Femur (tissue), 1 donor: ENCODE results near the gene PITPNM3.
"Not testable (repeated sequence)": the region's sequence is repeated elsewhere in the genome, so short reads cannot be mapped to it uniquely, and the experiment has no call there.

ENCODE experiments used
- DNase-seq: peaks from one replicate; pipeline ENCODE4 v3.0.0-alpha.2; 2017

PITPNM3 gene

DNA sequence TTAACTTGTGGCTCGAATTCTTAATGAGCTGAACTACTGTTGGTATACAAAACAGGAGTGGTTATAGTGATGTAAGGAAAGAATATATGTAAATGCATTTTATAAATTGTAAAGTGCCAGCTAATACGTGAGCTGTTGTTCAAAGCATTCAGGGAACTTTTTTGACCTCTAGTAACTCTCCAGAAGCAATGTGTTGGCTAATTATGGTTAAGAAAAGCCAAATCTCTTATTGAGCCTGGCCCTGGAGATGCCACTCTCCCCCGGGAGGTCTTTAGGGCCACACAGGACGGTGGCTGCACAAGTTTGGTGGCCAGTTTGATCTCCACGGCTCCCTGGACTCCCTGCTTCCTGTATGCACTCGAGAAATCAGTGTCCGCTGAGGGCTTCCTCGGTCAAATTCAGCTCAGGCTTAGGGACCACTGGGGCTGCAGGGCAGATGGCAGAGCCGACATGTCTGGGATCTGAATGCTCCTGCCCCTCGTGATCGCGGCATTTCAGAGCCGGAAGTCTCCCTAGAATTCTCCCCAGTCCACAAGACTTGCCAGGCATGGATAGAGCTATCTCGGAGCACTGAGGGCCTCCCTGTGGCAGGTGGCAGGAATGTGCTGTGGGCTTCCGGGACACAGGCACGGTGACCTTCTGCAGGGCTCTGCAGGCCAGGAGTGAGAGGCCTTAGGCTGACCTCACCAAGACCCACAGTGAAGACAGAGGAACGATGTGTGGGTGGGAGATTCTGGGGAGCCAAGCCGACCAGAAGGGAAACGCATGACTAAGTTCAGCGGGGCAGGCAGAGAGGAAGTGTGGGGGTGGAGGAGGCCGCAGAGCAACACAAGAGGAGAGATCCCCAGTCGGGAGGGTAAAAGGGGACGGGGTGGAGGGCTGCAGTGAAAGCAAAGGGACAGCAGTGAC lies 18.6 kb upstream of the PITPNM3 start:
- peak; percentile 64 for DNase-seq

GRCh38 chr17:6573982-6574686 lies 17.8 kb upstream of the PITPNM3 start:
- DNase-seq: no peak

GRCh38 chr17:6573495-6573894 lies 17.1 kb upstream of the PITPNM3 start:
- not testable (repeated sequence) for DNase-seq

GRCh38 chr17:6572972-6573370 lies 16.6 kb upstream of the PITPNM3 start:
- no peak for DNase-seq

- DNase-seq: no peak
These were observed 15.1 kb upstream of the PITPNM3 start for GRCh38 chr17:6571452-6571781.

GRCh38 chr17:6570731-6571451 lies 14.5 kb upstream of the PITPNM3 start:
- DNase-seq: no peak

GRCh38 chr17:6569370-6570285 lies 13.3 kb upstream of the PITPNM3 start:
- DNase-seq: no peak

DNA sequence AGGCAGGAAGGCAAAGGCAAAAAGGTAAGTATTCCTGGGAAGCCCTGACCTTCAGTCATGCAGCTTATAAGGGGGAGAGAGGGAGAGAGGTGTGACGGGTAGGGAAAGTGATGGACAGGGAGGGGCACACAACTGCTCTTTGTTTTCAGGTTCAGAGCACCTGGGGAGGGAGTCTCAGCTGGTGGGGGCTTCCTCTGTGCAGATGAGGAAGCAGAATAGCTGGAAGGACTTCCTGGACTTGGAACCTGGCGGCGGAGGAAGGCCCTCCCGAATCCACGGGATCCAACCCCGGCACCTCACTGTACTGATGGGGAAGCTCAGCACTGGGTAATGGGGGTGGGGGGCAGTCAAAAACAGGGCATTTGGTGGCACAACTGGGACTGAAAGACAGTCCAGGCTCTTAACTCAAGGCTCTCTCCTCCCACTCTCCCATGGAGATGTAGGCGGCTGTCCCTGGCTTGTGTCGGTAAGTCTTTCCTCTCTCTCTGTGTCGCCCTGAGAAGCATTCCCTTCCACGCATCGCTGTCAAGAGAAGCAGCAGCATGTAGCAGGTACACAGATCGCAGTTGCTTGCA lies 11.9 kb upstream of the PITPNM3 start:
- DNase-seq: no peak

DNA sequence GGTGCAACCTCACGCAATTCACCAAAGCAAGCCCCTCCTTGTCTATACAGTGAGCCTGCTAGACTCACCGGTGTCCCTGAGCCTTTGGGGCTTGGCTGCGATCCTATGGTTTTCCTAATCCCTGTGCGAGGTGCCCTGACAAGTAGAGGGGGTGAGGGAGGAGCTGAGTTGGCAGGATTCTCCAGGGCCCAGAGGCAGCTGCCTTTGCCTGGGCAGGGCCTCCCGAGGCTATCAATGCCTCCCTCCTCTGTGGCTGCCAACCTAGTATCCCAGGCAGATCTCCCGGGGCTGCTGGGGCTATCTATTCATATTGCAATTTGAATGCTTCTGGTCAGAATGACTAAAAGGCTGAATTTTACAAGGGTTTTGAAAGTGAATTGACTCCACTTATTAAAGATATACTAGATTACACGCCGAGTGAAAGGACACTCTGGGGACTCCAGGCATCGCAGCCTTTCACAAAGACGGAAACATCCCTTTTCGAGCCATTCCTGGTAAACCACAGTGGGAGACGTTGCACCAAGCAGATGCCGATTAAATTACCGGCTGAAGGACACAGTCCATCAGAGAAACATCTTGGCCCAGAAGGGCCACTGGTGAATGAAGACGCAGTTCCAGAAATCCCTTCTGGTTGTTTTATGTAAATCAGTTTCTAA lies 11.3 kb upstream of the PITPNM3 start:
- no peak for DNase-seq

GRCh38 chr17:6561446-6561845 lies 5.1 kb upstream of the PITPNM3 start:
- no peak for DNase-seq

DNA sequence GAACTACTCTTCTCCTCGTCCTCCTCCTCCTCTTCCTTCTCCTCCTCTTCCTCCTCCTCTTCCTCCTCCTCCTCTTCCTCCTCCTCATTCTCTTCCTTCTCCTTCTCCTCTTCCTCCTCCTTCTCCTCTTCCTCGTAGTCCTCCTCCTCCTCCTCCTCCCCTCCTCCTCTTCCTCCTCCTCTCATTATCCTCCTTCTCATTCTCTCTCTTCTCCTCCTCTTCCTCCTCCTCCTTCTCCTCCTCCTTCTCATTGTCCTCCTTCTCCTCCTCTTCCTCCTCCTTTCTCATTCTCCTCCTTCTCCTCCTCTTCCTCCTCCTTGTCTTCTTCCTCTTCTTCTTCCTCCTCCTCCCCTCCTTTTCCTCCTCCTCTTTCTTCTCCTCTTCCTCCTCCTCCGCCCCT lies 4.1 kb upstream of the PITPNM3 start:
- DNase-seq: no peak

DNA sequence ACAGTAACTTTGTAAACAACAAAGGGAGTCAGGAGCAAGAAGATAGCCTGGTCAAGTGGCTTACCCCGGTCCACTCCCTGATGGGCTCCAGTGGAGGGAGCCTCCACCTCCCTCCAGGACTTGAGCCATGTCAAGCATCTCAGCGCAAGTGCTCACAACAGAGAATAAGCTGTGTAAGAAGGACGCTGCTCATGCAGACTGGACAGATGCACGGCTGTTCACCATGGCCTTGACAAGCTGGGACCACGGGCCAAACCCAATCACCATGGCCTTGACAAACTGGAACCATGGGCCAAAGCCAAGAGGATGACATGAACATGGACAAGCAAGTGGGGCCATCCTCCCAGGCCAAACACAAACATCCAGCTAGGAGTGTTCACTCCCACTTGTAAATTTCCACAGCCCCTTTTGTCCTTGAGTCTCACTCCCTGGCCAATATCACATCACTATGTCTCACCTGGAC lies 3.4 kb upstream of the PITPNM3 start:
- no peak for DNase-seq

DNA sequence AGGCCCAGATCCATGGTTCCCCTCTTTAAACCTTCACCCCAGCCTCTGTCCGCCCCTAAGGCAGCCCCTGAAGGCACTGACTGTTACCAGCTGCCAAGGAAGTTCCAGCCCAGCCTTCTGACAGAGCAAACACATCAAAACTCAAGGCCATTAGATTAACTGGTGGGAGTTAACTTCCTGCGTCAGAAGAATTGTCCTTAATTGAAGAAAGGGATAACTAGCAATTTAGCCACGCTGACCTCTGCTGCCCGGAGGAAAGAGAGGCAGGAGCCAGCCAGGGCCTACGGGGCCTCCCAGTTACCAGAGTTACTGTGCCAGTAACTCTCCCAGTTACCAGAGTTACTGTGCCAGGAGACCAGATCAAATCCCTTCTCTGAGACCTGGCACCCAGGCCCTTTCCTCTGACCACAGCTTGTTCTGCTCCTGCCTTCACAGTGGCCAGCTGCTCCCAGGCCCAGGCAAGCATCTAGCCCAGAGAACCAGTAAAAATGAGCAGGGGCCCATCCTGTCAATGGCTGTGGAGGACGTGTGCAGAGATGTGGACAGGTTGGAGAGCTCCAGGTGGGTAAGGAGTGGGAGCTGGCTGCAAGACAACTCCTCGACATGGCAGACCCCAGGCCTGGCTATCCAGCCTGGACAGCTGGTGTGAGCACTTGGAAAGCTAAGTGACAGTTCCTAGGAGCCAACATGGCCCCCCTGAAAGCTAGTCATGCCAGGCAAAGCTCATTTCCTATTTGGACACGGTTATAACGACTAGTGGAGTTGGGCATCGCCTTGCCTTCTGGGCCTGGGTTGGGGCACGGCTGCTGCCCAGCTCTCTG lies 2.8 kb upstream of the PITPNM3 start:
- peak; percentile 21 for DNase-seq

DNA sequence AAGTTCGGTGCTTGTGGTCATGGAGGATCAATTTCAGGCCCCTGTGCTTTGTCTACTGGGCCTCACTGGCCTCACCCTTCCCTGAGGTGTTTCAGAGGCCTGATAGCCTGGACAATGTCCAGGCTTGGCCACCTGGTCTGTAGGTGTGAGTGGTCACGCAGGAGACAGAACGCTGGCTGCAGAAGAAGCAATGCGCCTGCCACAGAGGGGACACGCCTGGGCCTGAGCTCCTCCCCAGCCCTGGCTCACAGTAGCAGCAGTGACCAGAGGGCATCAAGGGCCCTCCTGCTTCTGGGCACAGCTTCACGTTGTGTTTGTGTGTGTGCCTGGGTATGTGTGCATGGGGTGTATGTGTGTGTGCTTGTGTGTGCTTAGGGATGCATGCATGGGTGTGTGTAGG lies 1.9 kb upstream of the PITPNM3 start:
- DNase-seq: no peak

- no peak for DNase-seq
These were observed 684 bp upstream of the PITPNM3 start for GRCh38 chr17:6557040-6557438.

DNA sequence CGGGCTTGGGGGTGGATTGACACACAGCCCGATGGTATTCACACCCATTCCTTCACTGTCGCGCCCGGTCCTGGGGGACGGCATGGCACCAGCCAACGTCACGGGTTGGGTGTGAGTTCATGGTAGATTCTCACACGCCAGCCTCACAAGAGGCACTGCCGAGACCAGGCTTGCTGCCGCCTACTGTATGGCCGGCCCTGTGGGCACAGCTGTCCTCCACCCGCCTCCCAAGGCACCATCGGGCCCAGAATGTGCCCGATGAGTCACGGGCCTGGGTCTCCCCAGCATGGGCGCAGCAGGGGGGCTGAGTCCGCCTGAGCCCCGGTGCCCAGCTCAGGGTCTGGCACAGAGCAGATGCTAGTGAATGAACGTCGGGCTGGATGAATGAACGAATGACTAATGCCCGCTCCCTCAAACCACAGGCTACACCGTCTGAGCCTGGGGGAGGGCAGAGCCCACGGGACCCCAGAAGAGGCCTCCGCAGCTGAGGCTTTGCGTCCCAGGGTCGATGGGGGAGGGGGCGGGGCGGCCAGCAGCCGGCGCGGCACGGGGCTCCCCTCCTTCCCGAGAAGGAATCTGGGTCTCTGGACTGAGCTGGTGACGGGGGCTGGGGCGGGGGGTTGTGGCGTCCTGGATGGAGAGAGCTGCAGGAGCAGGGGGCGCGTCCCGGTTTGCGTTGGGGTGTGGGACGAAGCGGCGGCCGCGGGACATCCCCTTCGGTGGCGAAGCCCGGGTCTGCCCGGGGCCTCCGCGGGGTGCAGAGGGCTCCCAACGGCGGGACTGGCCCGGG lies 829 bp downstream of the PITPNM3 start:
- DNase-seq: no peak

- DNase-seq: no peak
These were observed 1.5 kb downstream of the PITPNM3 start for GRCh38 chr17:6554871-6555330.

GRCh38 chr17:6554342-6554741 lies 2.0 kb downstream of the PITPNM3 start:
- DNase-seq: no peak

DNA sequence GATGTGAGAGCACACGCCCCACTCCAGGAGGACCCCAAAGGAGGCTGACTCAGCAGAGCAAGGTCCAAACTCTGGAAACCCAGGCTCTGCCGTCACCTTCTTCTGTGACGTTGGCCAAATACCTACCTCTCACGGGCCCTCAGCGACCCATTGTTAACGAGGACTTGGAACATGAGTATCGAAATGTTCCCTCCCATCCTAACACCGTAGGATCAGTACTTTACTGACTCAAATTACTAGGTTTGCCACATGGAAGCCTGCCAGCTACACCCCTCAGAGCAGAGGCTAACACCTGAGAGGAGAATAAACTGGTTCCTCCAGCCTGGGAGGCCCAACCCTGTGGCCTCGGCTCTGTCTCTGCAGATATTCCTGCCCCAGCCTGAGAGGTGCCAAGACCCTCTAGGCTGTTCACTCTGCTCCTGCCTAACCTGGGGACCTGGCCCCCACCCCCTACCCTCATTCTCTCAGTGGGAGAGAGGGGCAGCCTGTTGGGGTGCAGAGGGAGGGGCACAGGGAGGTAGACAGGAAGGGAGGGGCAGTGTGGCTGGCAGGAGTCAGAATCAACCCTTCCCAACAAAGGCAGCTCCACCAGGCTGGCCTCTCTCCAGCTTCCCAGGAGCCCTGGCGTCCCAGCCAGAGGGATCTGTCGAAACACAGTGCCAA lies 4.4 kb downstream of the PITPNM3 start:
- DNase-seq: no peak
